Osteocyte (in vitro differentiated cells): ENCODE results near the gene FHIT. TPM values are rescaled to one million over a fixed set of nuclear protein-coding genes. Genes with fewer than 3 reads are reported as not detected.

ENCODE experiments used
- DNase-seq: peaks from one replicate; pipeline ENCODE4 v3.0.0; 2021; ENCODE audit warnings: mixed read lengths; ENCODE audit not compliant: unreplicated experiment; ENCODE audit errors: extremely low spot score
- H3K27ac Mint-ChIP-seq: one replicate; pipeline ENCODE4 v1.8.0; 2021; ENCODE audit warnings: mild to moderate bottlenecking, mixed read lengths; ENCODE audit not compliant: unreplicated experiment
- H3K27me3 Mint-ChIP-seq: one replicate; pipeline ENCODE4 v1.8.0; 2021; ENCODE audit warnings: mixed read lengths; ENCODE audit not compliant: unreplicated experiment
- H3K36me3 Mint-ChIP-seq: one replicate; pipeline ENCODE4 v1.8.0; 2021; ENCODE audit warnings: mixed read lengths; ENCODE audit not compliant: unreplicated experiment
- H3K4me1 Mint-ChIP-seq: one replicate; pipeline ENCODE4 v1.8.0; 2021; ENCODE audit warnings: mixed read lengths; ENCODE audit not compliant: unreplicated experiment
- H3K4me3 Mint-ChIP-seq: one replicate; pipeline ENCODE4 v1.8.0; 2021; ENCODE audit warnings: mild to moderate bottlenecking, moderate library complexity, mixed read lengths; ENCODE audit not compliant: unreplicated experiment
- H3K9me3 Mint-ChIP-seq: one replicate; pipeline ENCODE4 v1.8.0; 2021; ENCODE audit warnings: mixed read lengths; ENCODE audit not compliant: unreplicated experiment
- total RNA-seq: library from RNA; stranded (reverse); gene quantifications from 2 replicates; pipeline ENCODE4 v1.2.1, GENCODE V29; 2021
- TF ChIP-seq, protein P1 (sequence below): fragments of 200-600 bp; sonication (generic); IDR thresholded peaks from 2 replicates; pipeline ENCODE4 v1.5.0; 2021; ENCODE audit warnings: antibody characterized with exemption, mild to moderate bottlenecking, moderate library complexity

FHIT gene
- total RNA-seq, 1 donor from 2014 or later: 2.3 TPM

DNA sequence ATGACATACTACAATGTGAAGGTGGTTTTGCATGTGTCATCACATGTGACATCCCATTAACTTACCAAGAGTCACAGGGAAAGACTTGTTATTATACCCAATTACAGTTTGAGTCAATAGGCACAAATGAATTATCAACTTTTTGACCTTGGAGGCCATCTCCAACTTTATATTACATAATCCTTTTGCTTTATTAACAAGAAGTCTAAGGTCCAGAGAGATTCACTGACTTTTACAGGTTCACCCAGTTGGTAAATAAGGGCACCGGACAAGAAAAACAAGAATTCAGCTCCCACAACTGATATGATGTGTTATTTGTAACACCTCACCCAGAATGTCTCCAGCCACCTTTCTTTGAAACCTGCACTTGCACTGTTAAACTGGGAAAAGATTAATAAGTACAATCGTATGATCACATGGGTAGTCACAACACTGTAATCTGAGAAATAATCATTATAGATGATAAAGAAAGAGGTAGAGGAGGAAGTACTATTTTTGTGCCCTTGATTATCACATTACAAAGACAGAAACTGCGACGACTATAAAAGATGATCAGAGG lies 928.9 kb downstream of the FHIT start:
- Mint-ChIP-seq H3K9me3 (peaks cover 7% of the 10 kb centered on the region), H3K4me1 (peaks cover 9% of the 10 kb centered on the region), H3K4me3 (no peak overlapping the region), H3K27ac (no peak overlapping the region), H3K27me3 (no peaks in the 10 kb centered on the region), H3K36me3 (no peaks in the 10 kb centered on the region)
- TF ChIP-seq, protein P1, sequence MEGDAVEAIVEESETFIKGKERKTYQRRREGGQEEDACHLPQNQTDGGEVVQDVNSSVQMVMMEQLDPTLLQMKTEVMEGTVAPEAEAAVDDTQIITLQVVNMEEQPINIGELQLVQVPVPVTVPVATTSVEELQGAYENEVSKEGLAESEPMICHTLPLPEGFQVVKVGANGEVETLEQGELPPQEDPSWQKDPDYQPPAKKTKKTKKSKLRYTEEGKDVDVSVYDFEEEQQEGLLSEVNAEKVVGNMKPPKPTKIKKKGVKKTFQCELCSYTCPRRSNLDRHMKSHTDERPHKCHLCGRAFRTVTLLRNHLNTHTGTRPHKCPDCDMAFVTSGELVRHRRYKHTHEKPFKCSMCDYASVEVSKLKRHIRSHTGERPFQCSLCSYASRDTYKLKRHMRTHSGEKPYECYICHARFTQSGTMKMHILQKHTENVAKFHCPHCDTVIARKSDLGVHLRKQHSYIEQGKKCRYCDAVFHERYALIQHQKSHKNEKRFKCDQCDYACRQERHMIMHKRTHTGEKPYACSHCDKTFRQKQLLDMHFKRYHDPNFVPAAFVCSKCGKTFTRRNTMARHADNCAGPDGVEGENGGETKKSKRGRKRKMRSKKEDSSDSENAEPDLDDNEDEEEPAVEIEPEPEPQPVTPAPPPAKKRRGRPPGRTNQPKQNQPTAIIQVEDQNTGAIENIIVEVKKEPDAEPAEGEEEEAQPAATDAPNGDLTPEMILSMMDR: no peak
- DNase-seq: no peak

DNA sequence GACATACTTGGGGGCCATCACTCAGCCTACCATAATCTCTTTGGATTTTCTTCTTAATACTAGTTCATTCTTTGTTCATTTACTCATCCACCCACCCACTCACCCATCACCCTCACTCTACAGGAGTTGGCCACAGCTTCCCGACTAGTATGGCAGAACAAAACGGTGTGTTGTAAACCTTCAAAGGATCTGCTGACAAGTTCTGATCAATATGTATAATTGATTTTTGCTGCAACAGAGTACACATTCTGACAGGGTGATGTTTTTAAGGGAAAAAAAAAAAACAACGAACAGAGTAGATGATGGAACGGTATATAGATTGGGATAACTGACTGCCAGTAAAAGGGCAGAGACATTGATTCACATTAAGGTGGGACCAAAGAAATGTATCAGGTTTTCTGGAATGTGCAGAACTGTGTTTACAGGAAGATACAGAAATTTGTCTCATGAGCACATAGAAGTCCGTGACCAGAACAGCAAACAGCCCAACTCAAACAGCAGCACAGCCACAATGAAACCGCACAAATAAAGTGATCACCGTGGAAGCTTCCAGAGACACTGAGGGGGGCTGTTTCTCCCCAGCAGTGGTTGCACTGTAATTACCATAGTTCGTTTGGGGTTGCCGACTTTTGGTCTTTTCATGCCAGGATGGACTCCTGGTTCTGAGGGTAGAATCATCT lies 931.9 kb downstream of the FHIT start:
- Mint-ChIP-seq H3K27me3 (no peaks in the 10 kb centered on the region), H3K9me3 (peaks cover 7% of the 10 kb centered on the region), H3K4me3 (no peak overlapping the region), H3K36me3 (no peaks in the 10 kb centered on the region), H3K4me1 (peaks cover 11% of the 10 kb centered on the region), H3K27ac (no peak overlapping the region)
- DNase-seq: no peak
- TF ChIP-seq, protein P1: no peak

DNA sequence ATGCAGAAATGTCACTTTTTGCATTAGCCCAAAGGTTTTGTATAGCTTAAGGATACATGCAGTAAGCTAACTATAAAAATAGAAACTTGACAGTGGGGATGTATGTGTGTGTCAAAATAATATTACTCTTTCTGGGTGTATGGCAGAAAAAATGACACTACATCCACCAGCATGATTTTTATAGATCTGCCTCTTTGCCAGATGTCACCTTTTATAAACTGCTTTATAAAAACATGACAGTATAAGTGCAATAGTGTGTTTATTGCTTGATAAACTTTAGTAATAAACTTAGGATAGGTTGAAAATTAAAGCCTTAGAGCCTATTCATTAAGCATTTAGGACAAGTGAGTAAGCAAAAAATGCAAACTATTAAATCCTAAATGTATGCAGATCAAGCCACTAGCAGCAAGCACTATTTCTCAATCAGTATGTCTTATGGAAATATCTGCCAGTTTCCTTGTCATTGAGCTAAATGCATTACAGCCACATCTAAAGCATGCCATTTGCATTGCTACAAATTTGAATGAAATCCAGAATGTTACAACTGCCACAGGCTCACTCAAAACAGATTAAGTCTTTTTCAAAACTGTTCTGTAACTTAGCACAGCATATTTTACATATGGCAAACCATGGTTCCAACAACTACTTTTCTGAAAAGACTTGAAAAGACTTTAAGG lies 935.0 kb downstream of the FHIT start:
- Mint-ChIP-seq H3K4me1 (peaks cover 6% of the 10 kb centered on the region), H3K27me3 (no peaks in the 10 kb centered on the region), H3K9me3 (no peaks in the 10 kb centered on the region), H3K4me3 (no peak overlapping the region), H3K27ac (no peak overlapping the region), H3K36me3 (no peaks in the 10 kb centered on the region)
- DNase-seq: no peak
- TF ChIP-seq, protein P1: no peak

DNA sequence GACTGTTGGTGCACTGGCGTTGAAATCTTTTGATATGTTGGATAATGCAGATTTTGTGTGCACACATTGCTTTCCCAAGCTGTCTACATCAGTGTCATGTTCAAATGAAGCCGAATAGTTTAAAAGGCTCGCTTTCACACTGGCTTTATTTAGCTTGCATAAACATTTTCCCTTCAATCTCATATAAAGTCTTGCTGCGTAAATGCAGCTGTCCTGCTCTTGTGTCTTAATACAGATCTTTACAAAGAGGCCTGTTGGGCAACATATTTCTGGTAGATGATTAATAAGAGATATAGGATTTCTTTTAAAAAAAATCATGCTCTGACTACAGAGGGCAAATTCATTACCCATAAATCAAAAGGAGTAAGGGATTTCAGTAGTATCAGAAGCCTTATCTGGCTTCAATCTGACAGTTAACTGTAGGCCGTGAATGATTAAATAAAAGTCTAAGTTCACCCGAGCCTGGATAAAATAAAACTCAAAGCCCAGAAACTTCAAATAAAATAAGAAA lies 937.2 kb downstream of the FHIT start:
- H3K27me3 Mint-ChIP-seq: no peaks in the 10 kb centered on the region
- no peak for DNase-seq
- H3K4me3 Mint-ChIP-seq: no peak overlapping the region
- no peaks in the 10 kb centered on the region for H3K36me3 Mint-ChIP-seq
- H3K4me1 Mint-ChIP-seq: peaks cover 6% of the 10 kb centered on the region
- no peak overlapping the region for H3K27ac Mint-ChIP-seq
- no peaks in the 10 kb centered on the region for H3K9me3 Mint-ChIP-seq
- TF ChIP-seq, protein P1: no peak

DNA sequence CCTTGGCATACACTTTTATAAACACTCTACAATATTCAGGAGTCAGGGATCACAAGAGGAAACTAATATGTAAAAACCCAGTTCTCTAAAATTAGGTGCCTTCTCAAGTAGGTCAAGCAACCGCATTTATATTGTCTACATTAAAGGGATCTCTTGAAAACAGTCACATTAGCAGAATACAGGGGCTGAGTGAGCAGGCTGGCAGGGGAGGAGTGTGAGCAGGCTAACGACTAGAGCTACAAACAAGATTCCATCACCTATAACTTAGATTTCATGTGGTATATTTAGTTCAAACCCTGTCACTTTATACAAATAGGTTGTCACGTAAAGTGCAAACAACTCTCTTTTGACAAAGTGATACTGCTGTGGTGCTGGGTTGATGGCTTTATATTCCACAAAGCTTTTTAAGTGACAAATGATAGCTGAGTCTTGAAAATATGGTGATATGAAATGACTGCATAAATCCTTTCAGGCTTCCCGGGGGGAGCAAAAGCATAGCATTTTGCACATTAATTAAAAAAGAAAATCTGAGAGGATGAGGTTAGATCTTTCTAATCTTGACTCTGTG lies 937.9 kb downstream of the FHIT start:
- no peaks in the 10 kb centered on the region for H3K27me3 Mint-ChIP-seq
- TF ChIP-seq, protein P1: no peak
- no peak overlapping the region for H3K4me3 Mint-ChIP-seq
- H3K36me3 Mint-ChIP-seq: no peaks in the 10 kb centered on the region
- H3K27ac Mint-ChIP-seq: no peak overlapping the region
- no peak for DNase-seq
- peaks cover 6% of the 10 kb centered on the region for H3K4me1 Mint-ChIP-seq
- no peaks in the 10 kb centered on the region for H3K9me3 Mint-ChIP-seq
